Hypothalamus (tissue), 51 donors: ENCODE measurements around the gene STAT6.
"Not testable (repeated sequence)": the region's sequence is repeated elsewhere in the genome, so short reads cannot be mapped to it uniquely, and the experiment has no call there.

Source experiments
- DNase-seq, 51 donors: peaks; one replicate each; lab custom pipeline; 2025; lab: John Stamatoyannopoulos, UW

STAT6 gene

DNA sequence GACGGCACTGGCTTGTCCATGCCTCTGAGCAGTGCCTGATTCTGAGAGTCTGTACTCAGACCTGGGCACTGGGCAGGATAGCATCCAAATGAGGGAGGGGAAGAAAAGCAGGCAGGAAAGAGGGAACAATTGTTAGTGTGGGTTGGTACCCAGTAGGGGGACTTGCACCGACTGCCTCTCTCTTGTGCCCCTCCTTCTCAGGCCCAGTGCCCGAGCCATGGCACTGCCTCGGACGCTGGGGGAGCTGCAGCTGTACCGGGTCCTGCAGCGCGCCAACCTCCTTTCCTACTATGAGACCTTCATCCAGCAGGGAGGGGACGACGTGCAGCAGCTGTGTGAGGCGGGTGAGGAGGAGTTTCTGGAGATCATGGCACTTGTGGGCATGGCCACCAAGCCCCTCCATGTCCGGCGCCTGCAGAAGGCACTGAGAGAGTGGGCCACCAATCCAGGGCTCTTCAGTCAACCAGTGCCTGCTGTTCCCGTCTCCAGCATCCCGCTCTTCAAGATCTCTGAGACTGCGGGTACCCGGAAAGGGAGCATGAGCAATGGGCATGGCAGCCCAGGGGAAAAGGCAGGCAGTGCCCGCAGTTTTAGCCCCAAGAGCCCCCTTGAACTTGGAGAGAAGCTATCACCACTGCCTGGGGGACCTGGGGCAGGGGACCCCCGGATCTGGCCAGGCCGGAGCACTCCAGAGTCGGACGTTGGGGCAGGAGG, 20.1 kb downstream of the STAT6 start:
- peak in 38 of 51 donors; percentile 8 to 76 (median 40) for DNase-seq

DNA sequence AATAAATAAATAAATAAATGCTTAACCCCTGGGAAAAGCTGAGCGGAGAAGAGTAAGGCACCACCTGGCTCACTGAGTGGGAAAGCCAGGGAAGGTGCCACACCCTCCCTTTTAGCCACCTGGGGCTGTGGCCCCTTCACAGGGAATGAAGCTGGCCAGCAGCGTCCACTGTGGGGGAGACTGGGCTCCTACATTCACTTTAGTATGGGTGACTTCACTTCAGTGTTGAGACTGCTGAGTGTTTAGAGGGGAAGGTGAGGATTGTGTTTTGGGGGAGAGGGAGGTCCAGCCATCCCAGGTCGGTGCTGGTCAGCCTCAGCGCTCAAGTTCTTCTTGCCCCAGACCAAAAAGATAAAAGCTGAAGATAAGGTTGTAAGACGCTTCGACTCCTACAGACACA, 20.7 kb downstream of the STAT6 start:
- DNase-seq: no peak

DNA sequence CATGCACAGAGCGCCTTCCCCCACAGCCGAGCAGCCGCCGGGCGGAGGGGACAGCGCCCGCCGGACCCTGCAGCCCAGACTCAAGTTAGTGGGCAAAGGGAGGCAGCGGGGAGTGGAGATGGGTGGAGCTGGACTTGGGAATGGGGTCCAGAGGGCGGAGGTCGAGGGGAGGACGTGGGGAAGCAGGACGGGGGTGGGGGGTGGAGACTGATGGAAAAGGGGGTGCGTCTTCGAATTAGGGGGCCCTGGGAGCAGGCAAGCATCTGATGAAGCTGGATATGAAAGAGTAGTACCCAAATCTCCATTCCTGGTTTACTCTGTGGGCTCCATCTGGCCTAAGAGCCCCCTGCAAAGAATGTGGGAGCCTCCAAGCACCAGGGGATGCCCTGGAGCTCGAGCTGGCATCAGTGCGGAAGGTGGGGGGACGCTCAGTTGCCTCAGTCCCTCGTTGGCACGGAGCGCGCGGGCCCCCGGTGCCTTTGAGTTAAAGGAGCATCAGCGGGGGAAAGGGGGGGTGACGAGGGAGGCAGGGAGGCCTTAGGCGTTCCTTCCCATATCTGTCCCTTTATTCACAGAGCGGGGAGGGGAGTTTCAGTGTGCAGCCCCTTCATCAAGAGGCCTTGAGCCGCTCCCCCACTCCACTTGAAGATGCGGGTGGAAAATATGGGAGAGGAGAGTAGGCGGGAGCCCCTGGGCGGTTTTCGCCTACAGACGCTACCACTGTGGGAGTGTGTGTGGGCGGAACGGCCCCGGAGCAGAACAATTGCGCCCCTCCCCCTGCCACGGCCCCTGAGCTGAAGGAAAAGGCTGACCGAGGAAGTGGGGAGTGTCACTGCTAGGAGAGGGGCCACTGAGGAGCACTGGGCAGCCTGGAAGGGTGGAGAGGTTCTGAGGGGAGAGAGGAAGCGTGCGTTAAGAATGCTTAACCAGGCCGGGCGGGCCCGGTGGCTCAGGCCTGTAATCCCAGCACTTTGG, 21.6 kb downstream of the STAT6 start:
- DNase-seq: peak in 41 of 51 donors; percentile 18 to 75 (median 47)

DNA sequence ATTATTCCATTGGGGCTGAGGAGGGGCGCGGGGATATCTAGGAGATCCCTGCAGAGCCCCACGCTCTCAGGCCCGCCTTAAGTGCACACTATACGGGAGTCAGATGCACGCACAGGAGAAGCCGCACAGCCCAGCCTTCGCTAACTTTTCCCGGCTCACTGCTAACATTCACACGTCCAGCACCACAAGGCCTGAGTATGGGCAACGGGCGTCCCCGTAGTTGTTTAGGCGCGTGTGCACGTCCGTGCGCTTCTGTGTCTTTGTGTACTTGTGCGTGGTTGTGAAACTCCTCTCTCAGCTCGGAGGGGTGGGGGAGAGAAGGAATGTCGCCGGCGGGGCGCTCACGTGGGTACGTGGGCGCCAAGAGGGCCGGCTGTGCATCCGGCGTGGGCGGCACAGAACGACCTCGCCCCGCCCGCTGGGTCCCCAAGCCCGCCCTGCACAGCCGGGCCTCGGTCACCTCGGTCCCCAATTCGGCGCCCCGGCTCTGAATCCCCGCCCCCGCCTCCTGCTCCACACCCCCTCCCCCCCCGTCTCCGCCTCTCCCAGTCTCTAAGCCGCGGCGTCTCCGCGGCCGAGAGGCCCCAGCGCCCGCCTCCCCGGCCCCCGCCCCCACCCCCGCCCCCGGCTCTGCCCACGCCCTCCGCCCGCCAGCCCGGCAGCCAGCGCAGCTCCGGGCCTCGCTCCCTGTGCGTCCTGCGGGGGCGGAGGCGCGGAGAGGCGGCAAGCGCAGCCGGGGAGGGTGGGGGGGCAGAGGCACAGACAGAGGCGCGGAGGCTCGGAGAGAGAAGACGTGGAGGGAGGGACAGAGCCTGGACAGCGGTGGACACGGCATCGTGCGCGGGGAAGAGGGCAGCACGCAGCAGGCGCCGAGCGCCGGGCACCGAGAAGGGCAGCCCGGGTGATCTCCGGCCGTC, 22.6 kb downstream of the STAT6 start, which contains the start of gene NAB2:
NAB2 (plus strand) TSS at position 761 of the 917 bp plus-strand sequence. CDS start 158 bp downstream, outside the sequence.
- peak; percentile 44 to 96 (median 84) for DNase-seq

DNA sequence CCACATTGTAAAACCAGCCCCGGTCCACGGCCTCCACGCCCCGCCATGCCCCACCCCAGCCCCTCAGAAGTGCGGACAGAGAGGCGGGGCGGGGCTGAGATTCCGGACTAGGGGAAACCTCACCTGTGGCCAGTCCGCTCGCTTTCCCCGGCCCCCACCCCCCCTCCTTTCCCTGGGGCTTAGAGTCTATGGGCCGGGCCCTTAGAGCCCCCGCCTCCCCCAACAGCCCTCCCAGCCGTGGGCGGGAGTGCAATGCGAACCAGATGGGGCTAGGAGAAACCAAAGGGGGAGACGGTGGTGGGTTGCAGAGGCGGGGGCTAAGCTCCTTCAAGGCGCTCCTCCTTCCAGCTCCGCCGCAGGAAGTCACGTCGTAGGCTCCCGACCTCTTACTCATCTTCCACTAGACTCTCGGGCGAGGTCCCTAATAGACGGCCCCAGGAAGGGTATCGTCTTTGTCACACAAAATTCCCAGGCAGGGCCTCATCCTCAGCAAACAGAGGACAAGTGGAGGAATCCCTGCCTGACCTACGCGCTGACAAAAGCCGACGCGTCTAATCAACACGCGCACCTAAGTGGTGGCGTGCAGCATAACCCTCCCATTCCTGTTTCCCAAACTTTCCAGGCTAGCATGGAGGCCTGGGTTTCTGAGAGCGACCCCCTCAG, 23.3 kb downstream of the STAT6 start:
- DNase-seq: peak in 27 of 51 donors; percentile 14 to 76 (median 46)

DNA sequence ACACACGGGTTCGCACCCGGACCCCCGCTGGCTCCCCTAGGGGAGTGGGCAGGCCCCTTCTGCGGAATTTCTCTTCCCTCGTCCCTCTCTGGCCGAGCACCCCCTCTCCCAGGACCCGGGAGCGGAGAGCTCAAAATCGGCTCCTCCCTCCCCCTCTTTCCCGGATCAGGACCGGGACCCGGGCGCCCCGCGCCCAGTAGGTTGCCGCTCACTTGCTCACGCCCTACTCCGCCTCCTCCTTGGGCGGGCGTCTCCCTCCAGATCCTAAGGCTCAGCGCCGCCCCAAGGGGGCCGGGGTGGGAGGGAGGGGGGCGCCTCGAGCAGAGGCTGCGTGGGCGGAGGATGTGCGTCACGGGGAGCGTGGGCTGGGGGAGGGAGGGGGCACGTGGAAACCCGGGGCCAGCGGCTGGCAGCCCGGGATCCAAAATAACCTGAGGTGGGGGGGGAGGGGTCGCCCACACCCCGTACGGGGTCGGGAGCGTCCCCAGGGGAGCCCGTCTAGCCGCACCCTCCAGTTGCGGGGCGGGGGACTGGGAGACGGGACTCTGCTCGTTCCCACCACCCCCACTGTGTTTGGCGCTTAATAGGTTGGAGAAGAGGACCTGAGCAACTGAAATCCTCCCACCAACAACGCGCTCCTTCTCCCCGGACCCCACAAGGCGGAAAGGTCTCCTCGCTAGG, 24.0 kb downstream of the STAT6 start:
- peak in 45 of 51 donors; percentile 30 to 86 (median 62) for DNase-seq

DNA sequence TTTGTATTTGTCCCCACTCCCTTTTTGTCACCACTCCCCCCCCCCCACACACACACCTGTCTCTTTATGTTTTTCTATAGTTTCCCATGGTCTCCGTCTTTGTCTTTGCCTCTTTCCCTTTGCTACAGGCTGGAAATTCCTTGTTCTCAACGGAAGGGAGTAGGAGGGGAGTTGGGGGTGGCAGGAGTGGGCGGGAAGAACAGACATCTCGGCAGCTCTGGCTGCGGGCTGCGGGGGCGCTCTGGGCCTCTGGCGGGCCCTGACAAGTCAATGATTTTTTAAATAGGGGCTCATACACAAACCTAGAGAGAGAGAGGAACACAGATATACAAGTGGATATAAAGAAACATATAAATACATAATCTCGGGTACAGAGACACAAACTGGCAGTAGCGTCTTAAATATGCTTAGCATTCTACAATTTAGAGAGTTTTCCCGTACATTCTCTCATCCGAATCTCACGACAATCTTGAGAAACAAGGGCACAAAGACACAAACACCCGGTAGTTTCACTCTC, 24.6 kb downstream of the STAT6 start:
- peak in 33 of 51 donors; percentile 7 to 76 (median 32) for DNase-seq

DNA sequence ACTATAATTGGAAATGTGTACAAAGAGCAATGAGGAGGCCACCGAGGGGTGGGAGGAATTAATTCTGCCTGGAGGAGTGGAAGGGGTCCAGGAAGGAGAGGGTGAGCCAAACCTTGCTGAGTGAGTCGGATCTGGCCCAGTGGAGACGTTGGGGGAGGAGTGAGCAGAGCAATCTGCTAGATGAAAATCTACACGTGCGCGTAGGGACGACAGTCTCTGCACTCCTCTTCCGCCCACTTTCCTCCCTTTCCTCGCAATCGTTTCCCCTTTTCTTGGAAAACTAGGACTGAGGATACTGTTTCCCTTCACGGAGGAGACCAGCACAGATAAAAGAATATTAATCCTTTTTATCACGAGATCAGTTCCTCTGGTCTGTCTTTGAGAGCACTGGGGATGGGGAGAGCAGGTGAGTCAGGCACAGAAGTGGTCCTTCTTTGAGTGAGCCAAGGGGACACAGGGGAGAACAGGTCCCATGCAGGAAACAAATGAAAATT, 25.1 kb downstream of the STAT6 start:
- peak in 5 of 51 donors; percentile 10 to 58 (median 24) for DNase-seq

DNA sequence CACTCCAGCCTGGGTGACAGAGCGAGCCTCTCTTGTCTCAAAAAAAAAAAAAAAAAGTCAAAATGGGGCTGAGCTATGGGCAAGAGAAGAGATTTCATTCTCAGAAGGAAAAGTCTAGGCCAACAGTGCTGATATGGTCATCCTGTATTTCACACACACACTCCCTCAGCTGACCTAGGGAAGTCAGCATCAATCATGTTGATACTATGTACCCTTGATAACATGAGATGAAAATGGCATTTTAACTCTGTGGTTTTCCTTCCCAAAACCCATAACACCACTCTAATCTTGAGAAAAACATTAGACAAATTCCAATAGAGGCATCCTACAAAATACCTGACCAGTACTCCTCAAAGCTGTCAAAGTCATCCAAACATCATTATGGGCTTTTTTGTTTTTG, 30.3 kb downstream of the STAT6 start:
- no peak for DNase-seq

DNA sequence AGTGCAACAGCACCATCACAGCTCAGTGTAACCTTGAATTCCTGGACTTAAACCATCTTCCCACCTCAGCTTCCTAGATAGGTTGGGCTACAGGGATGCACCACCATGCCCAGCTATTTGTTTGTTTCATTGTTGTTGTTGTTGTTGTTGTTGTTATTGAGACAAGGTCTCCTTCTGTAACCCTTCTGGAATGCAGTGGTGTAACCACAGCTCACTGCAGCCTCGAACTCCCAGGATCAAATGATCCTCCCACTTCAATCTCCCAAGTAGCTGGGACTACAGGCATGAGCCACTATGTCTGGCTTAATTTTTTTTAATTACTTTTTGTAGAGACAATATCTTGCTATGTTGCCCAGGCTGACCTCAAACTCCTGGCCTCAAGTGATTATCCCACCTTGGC, 31.3 kb downstream of the STAT6 start:
- DNase-seq: no peak

DNA sequence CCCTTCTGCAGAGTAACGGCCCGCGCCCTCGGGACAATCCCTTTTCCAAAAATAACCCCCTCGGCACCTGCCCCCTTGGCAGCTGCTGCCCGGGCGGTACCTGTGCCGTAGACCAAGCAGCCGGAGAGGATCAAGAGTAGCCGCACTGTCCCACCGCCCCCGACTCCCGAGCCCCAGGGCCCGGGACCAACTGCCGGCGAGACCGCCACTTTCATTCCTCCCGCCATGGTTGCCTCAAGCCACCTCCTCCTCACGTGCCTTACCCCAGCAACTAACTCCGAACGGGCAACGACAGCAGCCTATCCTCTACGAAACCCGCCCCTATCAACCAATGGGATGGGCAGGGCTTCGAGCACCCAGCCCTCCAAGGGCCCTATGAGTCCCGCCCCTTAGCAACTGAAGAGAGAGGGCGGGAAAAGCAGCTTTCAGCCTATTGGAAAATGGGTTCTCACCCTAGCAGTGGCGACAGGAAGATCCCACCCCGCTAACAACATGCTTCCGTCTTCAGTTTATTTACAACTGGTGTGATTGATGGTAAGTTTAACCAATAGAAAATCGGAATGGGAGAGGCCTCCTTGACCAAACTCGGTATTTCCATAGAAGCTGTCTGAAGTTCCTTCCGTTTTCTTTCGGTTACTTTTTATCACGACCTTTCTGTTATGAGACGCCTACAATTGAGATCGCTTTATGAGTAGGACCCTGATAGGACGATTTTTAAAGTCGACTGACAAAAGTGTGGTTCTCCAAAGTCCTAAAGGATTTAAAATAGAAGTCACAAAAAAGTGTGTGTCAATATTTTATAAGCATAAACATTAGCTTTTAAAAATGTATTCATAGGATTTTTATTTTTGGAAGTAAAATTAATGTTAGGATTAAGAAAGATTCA, 32.4 kb downstream of the STAT6 start, which contains the start of gene NEMP1:
NEMP1 (minus strand) TSS at position 273 of the 886 bp plus-strand sequence; CDS start at position 227, 46 bp downstream.
- peak; percentile 42 to 99 (median 97) for DNase-seq

DNA sequence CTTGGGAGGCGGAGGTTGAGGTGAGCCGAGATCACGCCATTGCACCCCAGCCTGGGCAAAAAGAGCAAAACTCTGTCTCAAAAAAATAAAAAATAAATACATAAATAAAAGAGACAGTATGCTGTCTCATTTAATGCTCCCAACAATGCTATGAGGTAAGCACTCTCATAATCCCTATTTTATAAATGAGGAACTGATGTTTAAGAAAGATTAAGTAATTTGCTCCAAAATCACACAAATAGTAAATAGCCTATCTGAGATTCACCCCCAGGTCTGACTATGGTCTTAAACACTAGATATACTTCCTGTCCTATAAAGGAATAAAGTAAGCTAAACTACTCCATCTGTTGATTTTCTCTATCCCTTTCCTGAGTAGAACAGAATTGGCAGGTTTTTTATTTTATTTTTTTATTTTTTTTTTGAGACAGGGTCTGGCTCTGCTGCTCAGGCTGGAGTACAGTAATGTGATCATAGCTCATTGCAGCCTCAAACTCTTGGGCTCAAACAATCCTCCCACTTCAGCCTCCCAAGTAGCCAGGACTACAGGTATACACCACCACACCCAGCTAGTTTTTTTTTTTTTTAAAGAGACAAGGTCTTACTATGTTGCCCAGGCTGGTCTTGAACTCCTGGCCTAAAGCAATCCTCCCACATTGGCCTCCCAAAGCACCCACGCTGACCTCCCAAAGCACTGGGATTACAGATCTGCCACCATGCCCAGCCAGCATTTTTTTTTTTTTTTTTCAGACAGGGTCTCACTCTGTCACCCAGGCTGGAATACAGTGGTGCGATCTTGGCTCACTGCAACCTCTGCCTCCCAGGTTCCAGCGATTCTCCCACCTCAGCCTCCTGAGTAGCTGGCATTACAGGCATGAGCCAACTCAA, 37.4 kb downstream of the STAT6 start:
- not testable (repeated sequence) for DNase-seq

DNA sequence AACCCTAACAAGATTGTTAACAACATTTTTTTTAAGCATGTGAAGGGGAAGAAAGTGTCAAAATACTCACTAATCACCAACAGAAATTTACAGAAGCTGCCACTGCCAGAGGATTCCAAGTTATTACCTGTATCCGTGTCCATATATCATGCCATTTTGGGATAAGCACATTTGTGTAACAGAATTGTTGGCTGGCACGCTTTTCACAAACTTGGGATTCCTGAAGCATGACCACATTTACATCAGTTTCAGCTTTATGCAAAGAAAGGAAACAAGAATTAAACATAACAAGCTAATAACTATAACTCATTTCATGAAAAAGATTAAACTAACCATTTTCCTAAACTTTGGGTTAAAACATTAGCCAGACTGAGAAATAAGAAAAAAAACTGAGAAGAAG, 38.5 kb downstream of the STAT6 start:
- no peak for DNase-seq

DNA sequence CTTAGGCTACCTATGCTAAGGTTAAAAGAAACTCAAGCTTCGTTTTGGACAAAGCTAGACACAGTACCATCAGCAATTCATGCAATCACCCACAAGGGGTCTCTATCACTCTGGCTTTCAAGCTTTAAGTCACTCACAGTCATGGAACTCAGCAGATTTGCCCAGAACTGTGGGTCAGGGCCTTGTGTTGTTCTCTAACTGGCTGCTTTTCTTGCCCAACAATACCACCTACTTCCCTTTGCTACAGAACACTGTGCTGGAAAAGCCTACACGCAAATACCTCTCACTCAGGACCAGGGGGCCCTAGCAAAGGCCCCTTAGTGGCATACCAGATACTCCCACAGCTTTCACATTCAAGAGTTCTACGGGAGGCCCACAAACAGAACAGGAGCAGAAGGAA, 41.6 kb downstream of the STAT6 start:
- DNase-seq: peak in 32 of 51 donors; percentile 8 to 73 (median 44)

DNA sequence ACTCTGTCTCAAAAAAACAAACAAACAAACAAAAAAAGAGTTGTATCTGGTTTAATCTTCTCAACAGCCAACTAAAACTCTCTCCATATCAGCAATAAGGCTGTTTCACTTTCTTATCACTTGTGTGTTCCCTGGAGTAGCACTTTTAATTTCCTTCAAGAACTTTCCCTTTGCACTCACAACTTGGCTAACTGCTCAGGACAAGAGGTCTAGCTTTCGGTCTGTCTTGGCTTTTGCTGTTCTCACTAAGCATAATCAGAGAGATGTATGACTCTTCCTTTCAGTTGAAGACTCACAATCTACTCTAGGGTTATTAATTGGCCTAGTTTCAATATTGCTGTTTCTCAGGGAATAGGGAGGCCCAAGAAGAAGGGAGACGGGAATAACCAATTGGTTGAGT, 44.9 kb downstream of the STAT6 start:
- no peak for DNase-seq

DNA sequence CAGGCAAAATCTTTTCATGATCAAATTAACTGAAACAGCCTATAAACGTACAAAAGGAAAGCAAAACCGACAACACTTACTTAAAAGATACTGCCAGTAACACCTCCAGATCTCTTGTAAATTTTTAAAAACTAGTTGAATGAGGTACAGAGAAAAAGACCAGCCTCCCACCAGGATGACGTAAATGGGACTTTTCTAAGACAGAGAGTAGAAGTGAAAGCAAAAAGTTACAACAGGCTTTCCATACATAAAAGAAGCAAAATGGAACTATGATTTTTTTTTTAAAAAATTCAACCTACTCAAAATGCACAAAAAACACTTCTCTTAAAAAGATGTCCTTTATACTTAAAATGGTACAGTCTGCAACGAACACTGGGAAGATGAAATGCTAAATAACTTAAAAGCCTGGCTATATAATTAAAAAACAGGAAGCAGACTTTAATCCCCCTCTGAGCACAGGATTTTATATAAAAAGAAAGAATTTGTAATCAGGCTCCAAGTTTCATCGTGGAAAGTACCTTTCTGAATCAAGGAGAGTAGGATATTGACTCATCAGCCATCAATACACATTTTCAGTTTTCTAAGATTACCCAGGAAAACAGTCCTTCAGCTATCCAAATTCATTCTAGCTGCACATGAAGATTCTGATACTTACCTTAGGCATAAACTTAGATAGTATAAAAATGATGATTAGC, 47.0 kb downstream of the STAT6 start:
- no peak for DNase-seq
